Testis (tissue), 2 donors: ENCODE results near the gene YPEL4.

Source experiments
- CTCF ChIP-seq, 3 experiments: fragments of 450-650 bp in 2 of 3; fragments of 200-600 bp in 1 of 3; sonication (generic) in 1 of 3; IDR thresholded peaks; one replicate each; pipeline ENCODE4 v1.5.1; 2016 to 2019; ENCODE audit warnings: antibody characterized with exemption in 3 of 3, mild to moderate bottlenecking in 2 of 3, moderate library complexity in 1 of 3
- POLR2A ChIP-seq: fragments of 450-650 bp; IDR thresholded peaks from one replicate; pipeline ENCODE4 v1.6.1; 2017; ENCODE audit warnings: antibody characterized with exemption, mild to moderate bottlenecking, moderate library complexity

GRCh38 chr11:57619331-57619730 lies 30.4 kb downstream of the YPEL4 start:
- no peak for TF ChIP-seq CTCF (IDR thresholded peaks at IDR 0.05)
- no peak for TF ChIP-seq POLR2A
